ENCODE results near the gene ERLIN1. TPM values are rescaled to one million over a fixed set of nuclear protein-coding genes. Genes with fewer than 3 reads are reported as not detected.
A peak's percentile ranks its signal among the peaks of the same experiment; 100 is the strongest.

ERLIN1 gene
- total RNA-seq, 1 donor from 2014 or later, result 35.7 TPM

GRCh38 chr10:100186253-100187212, 704 bp upstream of the ERLIN1 start:
- peak overlapping the region; percentile 99 for H3K4me3 Mint-ChIP-seq
- Histone ChIP-seq H2AFZ (replicated peaks) (peak overlapping the region; percentile 78), H3K4me2 (peak overlapping the region; percentile 84), H3F3A (ENCODE audit: low read depth) (peaks cover 22% of the 10 kb centered on the region), H3K79me2 (ENCODE audit: low read depth) (peaks cover 42% of the 10 kb centered on the region), H4K20me1 (ENCODE audit: low read depth) (no peaks in the 10 kb centered on the region), H3K9ac (peak overlapping the region; percentile 0), H3K36me3 (peaks cover 13% of the 10 kb centered on the region), H3K27ac (no peak overlapping the region), H3K9me3 (ENCODE audit: low read depth) (no peaks in the 10 kb centered on the region), H3K4me3 (peak overlapping the region; percentile 55), H3K27me3 (no peaks in the 10 kb centered on the region), H3K4me1 (peaks cover 17% of the 10 kb centered on the region)
- peak; percentile 20 for DNase-seq (ENCODE audit: low spot score)
- TF ChIP-seq CTCF (IDR thresholded peaks at IDR 0.05), result no peak
- TF ChIP-seq EZH2phosphoT487 (IDR thresholded peaks at IDR 0.05), result no peak
- no peak for TF ChIP-seq EZH2 (IDR thresholded peaks at IDR 0.05)
- peaks cover 20% of the 10 kb centered on the region for H3K36me3 Mint-ChIP-seq
- peaks cover 4% of the 10 kb centered on the region for H3K27me3 Mint-ChIP-seq (ENCODE audit: insufficient read depth, low read depth)
- H3K27ac Mint-ChIP-seq, result peak overlapping the region; percentile 98
- H3K4me1 Mint-ChIP-seq, result peaks cover 27% of the 10 kb centered on the region
- no peaks in the 10 kb centered on the region for H3K9me3 Mint-ChIP-seq

GRCh38 chr10:100184840-100185239, 989 bp downstream of the ERLIN1 start:
- H3K4me1 Mint-ChIP-seq, result peaks cover 27% of the 10 kb centered on the region
- peaks cover 4% of the 10 kb centered on the region for H3K27me3 Mint-ChIP-seq (ENCODE audit: insufficient read depth, low read depth)
- TF ChIP-seq EZH2 (IDR thresholded peaks at IDR 0.05), result no peak
- no peak for TF ChIP-seq EZH2phosphoT487 (IDR thresholded peaks at IDR 0.05)
- no peak for TF ChIP-seq CTCF (IDR thresholded peaks at IDR 0.05)
- H3K4me2 ChIP-seq, result peak overlapping the region; percentile 84
- peak; percentile 45 for DNase-seq (ENCODE audit: low spot score)
- peak overlapping the region; percentile 44 for H3K9ac ChIP-seq
- H3K79me2 ChIP-seq (ENCODE audit: low read depth), result peaks cover 42% of the 10 kb centered on the region
- peaks cover 17% of the 10 kb centered on the region for H3K4me1 ChIP-seq
- H3K9me3 Mint-ChIP-seq, result no peaks in the 10 kb centered on the region
- peak overlapping the region; percentile 55 for H3K4me3 ChIP-seq
- no peaks in the 10 kb centered on the region for H3K27me3 ChIP-seq
- H3K36me3 ChIP-seq, result peaks cover 13% of the 10 kb centered on the region
- peak overlapping the region; percentile 83 for H2AFZ ChIP-seq (replicated peaks)
- H3K4me3 Mint-ChIP-seq, result peak overlapping the region; percentile 99
- peak overlapping the region; percentile 46 for H3K27ac Mint-ChIP-seq
- peaks cover 10% of the 10 kb centered on the region for H3K36me3 Mint-ChIP-seq
- H3F3A ChIP-seq (ENCODE audit: low read depth), result peaks cover 16% of the 10 kb centered on the region
- H4K20me1 ChIP-seq (ENCODE audit: low read depth), result no peaks in the 10 kb centered on the region
- H3K9me3 ChIP-seq (ENCODE audit: low read depth), result no peaks in the 10 kb centered on the region
- no peak overlapping the region for H3K27ac ChIP-seq

GRCh38 chr10:100184426-100184825, 1.4 kb downstream of the ERLIN1 start:
- H3K27ac Mint-ChIP-seq, result peak overlapping the region; percentile 46
- peaks cover 27% of the 10 kb centered on the region for H3K4me1 Mint-ChIP-seq
- Histone ChIP-seq H2AFZ (replicated peaks) (no peak overlapping the region), H4K20me1 (ENCODE audit: low read depth) (no peaks in the 10 kb centered on the region), H3K79me2 (ENCODE audit: low read depth) (peaks cover 42% of the 10 kb centered on the region), H3K27me3 (no peaks in the 10 kb centered on the region), H3K9ac (peak overlapping the region; percentile 44), H3F3A (ENCODE audit: low read depth) (peaks cover 16% of the 10 kb centered on the region), H3K36me3 (peaks cover 13% of the 10 kb centered on the region), H3K9me3 (ENCODE audit: low read depth) (no peaks in the 10 kb centered on the region), H3K4me2 (peak overlapping the region; percentile 84), H3K4me1 (peaks cover 17% of the 10 kb centered on the region), H3K4me3 (peak overlapping the region; percentile 55), H3K27ac (no peak overlapping the region)
- H3K36me3 Mint-ChIP-seq, result peaks cover 9% of the 10 kb centered on the region
- peaks cover 4% of the 10 kb centered on the region for H3K27me3 Mint-ChIP-seq (ENCODE audit: insufficient read depth, low read depth)
- no peak for DNase-seq (ENCODE audit: low spot score)
- H3K9me3 Mint-ChIP-seq, result no peaks in the 10 kb centered on the region
- peak overlapping the region; percentile 99 for H3K4me3 Mint-ChIP-seq
- TF ChIP-seq EZH2phosphoT487 (IDR thresholded peaks at IDR 0.05), result no peak

GRCh38 chr10:100183481-100183880, 2.3 kb downstream of the ERLIN1 start:
- Histone ChIP-seq H3K4me1 (peaks cover 17% of the 10 kb centered on the region), H3F3A (ENCODE audit: low read depth) (peaks cover 16% of the 10 kb centered on the region), H3K9me3 (ENCODE audit: low read depth) (no peaks in the 10 kb centered on the region), H3K79me2 (ENCODE audit: low read depth) (peaks cover 42% of the 10 kb centered on the region), H2AFZ (replicated peaks) (no peak overlapping the region), H4K20me1 (ENCODE audit: low read depth) (no peaks in the 10 kb centered on the region), H3K27me3 (no peaks in the 10 kb centered on the region), H3K9ac (no peak overlapping the region), H3K4me3 (no peak overlapping the region), H3K27ac (no peak overlapping the region), H3K36me3 (peaks cover 5% of the 10 kb centered on the region), H3K4me2 (no peak overlapping the region)
- DNase-seq (ENCODE audit: low spot score), result no peak
- peaks cover 27% of the 10 kb centered on the region for H3K4me1 Mint-ChIP-seq
- H3K4me3 Mint-ChIP-seq, result no peak overlapping the region
- no peaks in the 10 kb centered on the region for H3K9me3 Mint-ChIP-seq
- peaks cover 8% of the 10 kb centered on the region for H3K36me3 Mint-ChIP-seq
- no peak overlapping the region for H3K27ac Mint-ChIP-seq
- no peak for TF ChIP-seq EZH2 (IDR thresholded peaks at IDR 0.05)
- TF ChIP-seq CTCF (IDR thresholded peaks at IDR 0.05), result no peak
- TF ChIP-seq EZH2phosphoT487 (IDR thresholded peaks at IDR 0.05), result no peak
- H3K27me3 Mint-ChIP-seq (ENCODE audit: insufficient read depth, low read depth), result peaks cover 4% of the 10 kb centered on the region

Data from neural progenitor cell (in vitro differentiated cells).